Uterus (tissue), 2 donors: ENCODE results near the gene MINDY4.

Source experiments
- CTCF ChIP-seq, 4 experiments: fragments of 200-600 bp in 2 of 4; fragments of 450-650 bp in 2 of 4; sonication (generic) in 2 of 4; IDR thresholded peaks; one replicate each; pipeline ENCODE4 v1.5.1; 2016 to 2019; ENCODE audit warnings: antibody characterized with exemption in 4 of 4, mild to moderate bottlenecking in 2 of 4, moderate library complexity in 1 of 4
- POLR2A ChIP-seq, 2 donors: fragments of 450-650 bp; IDR thresholded peaks; one replicate each; pipeline ENCODE4 v1.6.1; 2016; ENCODE audit warnings: antibody characterized with exemption in 2 of 2, mild to moderate bottlenecking in 1 of 2, moderate library complexity in 1 of 2

GRCh38 chr7:30814700-30815387, 43.6 kb downstream of the MINDY4 start:
- no peak for TF ChIP-seq POLR2A (IDR thresholded peaks at IDR 0.05)
- TF ChIP-seq CTCF (IDR thresholded peaks at IDR 0.05): no peak
